Upper lobe of left lung (tissue), 6 donors: ENCODE results near the gene TPST1. TPM values are rescaled to one million over a fixed set of nuclear protein-coding genes. Genes with fewer than 3 reads are reported as not detected.

ENCODE experiments used
- ATAC-seq, 2 donors: fragments of 200-7000 bp; cut with Tn5 transposase; one replicate each; pipeline ENCODE4 v1.9.1; 2022; ENCODE audit warnings: mild to moderate bottlenecking in 2 of 2, moderate library complexity in 2 of 2; ENCODE audit not compliant: low FRiP score in 2 of 2
- DNase-seq, 2 donors: peaks; one replicate each; pipeline ENCODE4 v3.0.0-alpha.2; 2019 to 2020
- H3K27ac ChIP-seq, 4 donors: fragments of 200-600 bp; sonication (generic); one replicate each; pipeline ENCODE4 v1.5.1; 2016 to 2019
- H3K27me3 ChIP-seq, 4 donors: fragments of 200-600 bp; sonication (generic); one replicate each; pipeline ENCODE4 v1.5.1; 2017 to 2019
- H3K36me3 ChIP-seq, 4 donors: fragments of 200-600 bp; sonication (generic); one replicate each; pipeline ENCODE4 v1.5.1; 2016 to 2019
- H3K4me1 ChIP-seq, 4 donors: fragments of 200-600 bp; sonication (generic); one replicate each; pipeline ENCODE4 v1.5.1; 2018 to 2019
- H3K4me3 ChIP-seq, 4 donors: fragments of 200-600 bp; sonication (generic); one replicate each; pipeline ENCODE4 v1.5.1; 2017 to 2019; ENCODE audit warnings: mild to moderate bottlenecking in 2 of 4, moderate library complexity in 1 of 4
- H3K9me3 ChIP-seq, 4 donors: fragments of 200-600 bp; sonication (generic); one replicate each; pipeline ENCODE4 v1.5.1; 2018 to 2019
- CTCF ChIP-seq, 6 experiments: fragments of 450-650 bp in 4 of 6; fragments of 200-600 bp in 2 of 6; sonication (generic) in 2 of 6; IDR thresholded peaks; one replicate each; pipeline ENCODE4 v1.5.1; 2016 to 2019; ENCODE audit warnings: antibody characterized with exemption in 6 of 6
- EP300 ChIP-seq, 4 donors: sonication (generic); formaldehyde crosslinking; IDR thresholded peaks; one replicate each; pipeline ENCODE4 v1.5.1; 2017; ENCODE audit warnings: antibody characterized with exemption in 4 of 4, control low read depth in 2 of 4
- POLR2A ChIP-seq, 4 donors: fragments of 450-650 bp; IDR thresholded peaks; one replicate each; pipeline ENCODE4 v1.5.1; 2016 to 2017; ENCODE audit warnings: antibody characterized with exemption in 4 of 4, mild to moderate bottlenecking in 2 of 4
- POLR2AphosphoS5 ChIP-seq, 2 donors: sonication (generic); formaldehyde crosslinking; IDR thresholded peaks; one replicate each; pipeline ENCODE4 v1.5.1; 2017; ENCODE audit warnings: antibody characterized with exemption in 2 of 2
- WGBS, 2 donors: methylation state at CpG; one replicate each; pipeline ENCODE4 v1.1.5; 2017 to 2018; 5-methylcytosine and 5-hydroxymethylcytosine counted together
- total RNA-seq, 6 donors: library from RNA; depleted of rRNA in 4 of 6; stranded (reverse); fragments of >200 nt in 4 of 6; gene quantifications; one replicate each; pipeline versions ENCODE4 v1.1.0 to v1.2.1, GENCODE V29; 2016 to 2021
- donor health status: DM: no; HTN: no; CAD: no; lungs with moderate emphysema.
- donor health status: DM: no; HTN: yes; CAD: no; lungs with severe emphysema.

TPST1 gene
- total RNA-seq, 6 donors from 2014 or later: 17.1 to 69.1 (median 19.0) TPM

- WGBS, 2 donors: 66 to 79% methylated on average over 2 of the region's 2 CpGs
- ATAC-seq (no peak), DNase-seq (no peak)
Observed at GRCh38 chr7:66198469-66198868, 6.7 kb upstream of the TPST1 start.

GRCh38 chr7:66198956-66199355 lies 6.2 kb upstream of the TPST1 start:
- WGBS, 2 donors: 86 to 93% methylated on average over 4 of the region's 4 CpGs
- Histone ChIP-seq H3K36me3 (no peaks in the 10 kb centered on the region), H3K9me3 (no peaks in the 10 kb centered on the region), H3K27me3 (no peaks in the 10 kb centered on the region), H3K4me3 (no peak overlapping the region), H3K27ac (no peak overlapping the region), H3K4me1 (no peaks in the 10 kb centered on the region)
- ATAC-seq: no peak
- DNase-seq: no peak
- TF ChIP-seq POLR2AphosphoS5 (IDR thresholded peaks at IDR 0.05): no peak
- no peak for TF ChIP-seq POLR2A (IDR thresholded peaks at IDR 0.05)
- no peak for TF ChIP-seq EP300 (IDR thresholded peaks at IDR 0.05)
- TF ChIP-seq CTCF (IDR thresholded peaks at IDR 0.05): no peak

More at GRCh38 chr7:66198469-66198868, 6.7 kb upstream of the TPST1 start:
- H3K27me3 ChIP-seq: no peaks in the 10 kb centered on the region
- H3K36me3 ChIP-seq: no peaks in the 10 kb centered on the region
- H3K4me3 ChIP-seq: no peak overlapping the region
- H3K9me3 ChIP-seq: no peaks in the 10 kb centered on the region
- no peak overlapping the region for H3K27ac ChIP-seq
- H3K4me1 ChIP-seq: no peaks in the 10 kb centered on the region
- TF ChIP-seq POLR2AphosphoS5 (IDR thresholded peaks at IDR 0.05) (no peak), EP300 (IDR thresholded peaks at IDR 0.05) (no peak), CTCF (IDR thresholded peaks at IDR 0.05) (no peak), POLR2A (IDR thresholded peaks at IDR 0.05) (no peak)

- Histone ChIP-seq H3K27ac (no peak overlapping the region), H3K27me3 (no peaks in the 10 kb centered on the region), H3K9me3 (no peaks in the 10 kb centered on the region), H3K36me3 (no peaks in the 10 kb centered on the region), H3K4me3 (no peak overlapping the region), H3K4me1 (peaks cover 13 to 26% (median 16%) of the 10 kb centered on the region in 4 donors)
- TF ChIP-seq POLR2AphosphoS5 (IDR thresholded peaks at IDR 0.05): no peak
- no peak for TF ChIP-seq EP300 (IDR thresholded peaks at IDR 0.05)
- TF ChIP-seq CTCF (IDR thresholded peaks at IDR 0.05): no peak
- TF ChIP-seq POLR2A (IDR thresholded peaks at IDR 0.05): no peak
- DNase-seq (no peak), ATAC-seq (no peak)
- WGBS, 2 donors: 54 to 63% methylated on average over 8 of the region's 8 CpGs
Observed at GRCh38 chr7:66202441-66202840, 2.7 kb upstream of the TPST1 start.

GRCh38 chr7:66205741-66206090 lies 582 bp downstream of the TPST1 start:
- H3K27me3 ChIP-seq: no peaks in the 10 kb centered on the region
- peaks cover 17 to 38% (median 18%) of the 10 kb centered on the region in 4 donors for H3K4me1 ChIP-seq
- ATAC-seq: peak in 1 of 2 donors; percentile 3
- WGBS, 2 donors: 6 to 8% methylated on average over 22 of the region's 22 CpGs
- H3K9me3 ChIP-seq: no peaks in the 10 kb centered on the region
- TF ChIP-seq EP300 (IDR thresholded peaks at IDR 0.05) (no peak), POLR2AphosphoS5 (IDR thresholded peaks at IDR 0.05) (no peak), POLR2A (IDR thresholded peaks at IDR 0.05) (no peak), CTCF (IDR thresholded peaks at IDR 0.05) (no peak)
- DNase-seq: peak in 1 of 2 donors; percentile 36
- H3K4me3 ChIP-seq: peak overlapping the region; percentile 87 to 96 (median 92)
- H3K27ac ChIP-seq: peak overlapping the region; percentile 68 to 97 (median 86)
- no peaks in the 10 kb centered on the region for H3K36me3 ChIP-seq
